ENCODE results near the gene GPBP1L1. TPM values are rescaled to one million over a fixed set of nuclear protein-coding genes. Genes with fewer than 3 reads are reported as not detected.

Gene GPBP1L1
- total RNA-seq, 1 experiment from 2014 or later, result 110 TPM

- DNase-seq (ENCODE audit: low read depth), result no peak
Measured at GRCh38 chr1:45589861-45590260, 96.5 kb downstream of the GPBP1L1 start.

GRCh38 chr1:45586769-45587168 is 99.6 kb downstream of the GPBP1L1 start:
- no peak for DNase-seq (ENCODE audit: low read depth)

- no peak for DNase-seq (ENCODE audit: low read depth)
Measured at GRCh38 chr1:45585496-45586075, 100.7 kb downstream of the GPBP1L1 start.

- no peak for DNase-seq (ENCODE audit: low read depth)
Measured at GRCh38 chr1:45585110-45585426, 101.3 kb downstream of the GPBP1L1 start.

- DNase-seq (ENCODE audit: low read depth), result peak; percentile 84
Measured at GRCh38 chr1:45584351-45585109, 101.8 kb downstream of the GPBP1L1 start.

- peak; percentile 79 for DNase-seq (ENCODE audit: low read depth)
Measured at GRCh38 chr1:45583666-45584350, 102.5 kb downstream of the GPBP1L1 start, which contains the start of gene NASP. Gene NASP (plus strand): TSS chr1:45584041. CDS start chr1:45584147, 106 bp downstream.

GRCh38 chr1:45583264-45583665 is 103.1 kb downstream of the GPBP1L1 start:
- DNase-seq (ENCODE audit: low read depth), result peak; percentile 95

Other genes with a start within 250 kb of the GPBP1L1 start
- gene TESK2, start 195.4 kb downstream of the GPBP1L1 start, total RNA-seq (2014; rRNA removed), result 0.77 and 1.3 TPM in 2 replicates
- gene CCDC163, start 186.5 kb downstream of the GPBP1L1 start, total RNA-seq (2014; rRNA removed), result 1.1 and 1.6 TPM in 2 replicates
- gene MMACHC, start 186.2 kb downstream of the GPBP1L1 start, total RNA-seq (2014; rRNA removed), result 7.2 and 8.4 TPM in 2 replicates
- 507 and 546 TPM in 2 replicates for gene PRDX1, start 164.6 kb downstream of the GPBP1L1 start, total RNA-seq (2014; rRNA removed)
- 64.3 and 67.5 TPM in 2 replicates for gene AKR1A1, start 135.7 kb downstream of the GPBP1L1 start, total RNA-seq (2014; rRNA removed)
- gene NASP, start 102.5 kb downstream of the GPBP1L1 start, total RNA-seq (2014; rRNA removed), result 112 and 123 TPM in 2 replicates
- gene CCDC17, start 62.5 kb downstream of the GPBP1L1 start, total RNA-seq (2014; rRNA removed), result 0.58 and 0.98 TPM in 2 replicates
- 22.3 and 29.6 TPM in 2 replicates for gene TMEM69, start 1.6 kb upstream of the GPBP1L1 start, total RNA-seq (2014; rRNA removed)
- 10.8 and 11.5 TPM in 2 replicates for gene IPP, start 64.1 kb upstream of the GPBP1L1 start, total RNA-seq (2014; rRNA removed)
- gene MAST2, start 117.1 kb upstream of the GPBP1L1 start, total RNA-seq (2014; rRNA removed), result 30.3 and 51.4 TPM in 2 replicates